NCI-H128 (cell line): ENCODE data around the gene CACNA1C.

Experiments used
- DNase-seq: peaks from one replicate; lab custom pipeline; 2025; ENCODE audit not compliant: unreplicated experiment; lab: John Stamatoyannopoulos, UW

CACNA1C gene

DNA sequence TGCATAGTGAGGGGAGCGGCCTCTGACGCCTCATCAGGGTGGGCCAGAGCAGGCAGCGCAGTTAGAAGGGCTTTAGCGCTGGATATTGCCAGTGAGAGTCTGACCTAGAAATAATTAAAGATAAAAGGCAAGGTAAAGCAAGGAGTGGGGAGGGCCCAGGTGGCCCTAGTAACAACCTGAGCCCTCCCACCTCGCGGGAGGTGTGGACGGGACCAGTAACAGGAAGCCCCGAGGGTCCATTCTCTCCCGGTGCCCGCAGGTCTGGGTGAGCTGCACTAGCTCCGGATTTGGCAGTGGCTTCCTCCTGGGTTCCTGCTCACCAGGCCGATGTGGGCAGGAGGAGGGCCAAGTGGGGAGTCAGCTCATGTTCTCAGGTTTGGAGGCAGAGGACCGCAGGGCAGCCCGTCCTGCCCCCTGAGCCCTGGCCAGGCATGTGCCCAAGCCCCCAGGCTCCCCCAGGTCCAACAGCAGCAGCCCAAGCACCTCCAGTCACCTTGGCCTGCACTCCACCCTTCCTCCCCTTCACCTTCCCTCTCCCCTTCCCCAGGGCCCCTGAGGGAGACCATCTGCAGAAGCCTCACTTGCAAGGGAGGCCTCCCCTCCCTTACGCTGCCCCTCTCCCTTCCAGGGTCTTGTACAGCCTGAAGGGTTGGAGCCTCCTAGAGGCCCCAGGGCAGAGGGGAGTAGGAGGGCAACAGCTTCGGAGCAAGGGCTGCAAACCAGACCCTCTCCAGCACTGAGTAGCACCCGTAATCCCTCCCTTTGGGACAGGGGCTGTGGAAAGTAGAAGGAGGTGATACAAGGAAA is 597.7 kb downstream of the CACNA1C start:
- DNase-seq: no peak

DNA sequence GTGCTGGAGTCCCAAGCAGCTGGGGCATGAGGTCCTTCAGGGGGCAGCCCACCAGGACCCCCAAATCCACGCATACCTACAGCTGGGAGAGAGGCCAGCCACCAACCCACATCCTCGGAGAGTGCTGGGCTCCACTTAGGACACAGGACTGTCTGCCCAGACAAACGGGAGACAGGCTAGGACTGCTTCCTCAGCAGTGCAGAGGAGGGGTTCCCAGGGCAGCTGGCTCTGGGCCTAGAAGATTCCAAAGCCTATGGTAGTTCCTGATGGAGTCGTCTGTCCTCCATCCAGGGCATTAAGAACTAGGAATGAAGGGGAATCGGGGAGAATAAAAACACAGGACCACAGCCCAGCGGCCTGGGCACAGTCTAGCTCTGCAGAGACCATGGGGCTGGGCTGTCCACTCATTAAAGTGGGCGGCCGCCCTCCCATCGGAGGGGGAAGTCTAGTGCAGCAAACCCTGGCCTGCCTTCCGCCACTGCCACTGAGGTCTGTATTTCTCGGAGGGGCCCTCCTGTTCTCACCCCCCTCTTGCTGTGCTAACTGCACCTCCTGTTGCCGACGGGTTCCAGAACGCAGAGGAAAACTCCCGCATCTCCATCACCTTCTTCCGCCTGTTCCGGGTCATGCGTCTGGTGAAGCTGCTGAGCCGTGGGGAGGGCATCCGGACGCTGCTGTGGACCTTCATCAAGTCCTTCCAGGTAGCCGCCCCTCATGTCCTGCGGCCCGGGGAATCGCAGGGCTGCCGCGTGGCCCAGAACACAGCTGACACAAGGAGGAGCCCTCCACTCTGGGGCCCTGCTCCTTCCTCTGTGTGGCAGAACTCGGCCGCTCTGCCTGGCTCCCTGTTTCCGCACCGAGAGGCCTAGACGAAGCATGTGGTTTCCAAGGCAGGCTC is 598.5 kb downstream of the CACNA1C start:
- no peak for DNase-seq

DNA sequence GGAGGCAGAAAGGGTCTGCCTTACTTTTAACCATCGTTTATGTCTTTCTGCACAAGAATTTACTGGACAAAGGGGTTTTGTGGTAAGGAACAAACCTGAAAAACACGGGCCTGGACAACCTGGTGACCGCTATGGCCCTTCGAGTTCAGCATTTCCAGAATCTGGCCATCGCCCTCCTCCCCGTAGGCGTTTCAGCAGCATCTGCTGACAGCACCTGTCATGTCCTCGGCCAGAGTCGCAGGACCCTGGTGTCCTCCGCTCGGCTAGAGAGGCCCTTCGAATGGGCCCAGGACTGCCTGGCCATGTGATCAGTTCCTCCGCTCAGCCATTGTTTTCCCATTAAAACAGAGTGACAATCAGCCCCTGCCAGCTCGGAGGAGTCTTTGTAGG is 599.2 kb downstream of the CACNA1C start:
- no peak for DNase-seq

DNA sequence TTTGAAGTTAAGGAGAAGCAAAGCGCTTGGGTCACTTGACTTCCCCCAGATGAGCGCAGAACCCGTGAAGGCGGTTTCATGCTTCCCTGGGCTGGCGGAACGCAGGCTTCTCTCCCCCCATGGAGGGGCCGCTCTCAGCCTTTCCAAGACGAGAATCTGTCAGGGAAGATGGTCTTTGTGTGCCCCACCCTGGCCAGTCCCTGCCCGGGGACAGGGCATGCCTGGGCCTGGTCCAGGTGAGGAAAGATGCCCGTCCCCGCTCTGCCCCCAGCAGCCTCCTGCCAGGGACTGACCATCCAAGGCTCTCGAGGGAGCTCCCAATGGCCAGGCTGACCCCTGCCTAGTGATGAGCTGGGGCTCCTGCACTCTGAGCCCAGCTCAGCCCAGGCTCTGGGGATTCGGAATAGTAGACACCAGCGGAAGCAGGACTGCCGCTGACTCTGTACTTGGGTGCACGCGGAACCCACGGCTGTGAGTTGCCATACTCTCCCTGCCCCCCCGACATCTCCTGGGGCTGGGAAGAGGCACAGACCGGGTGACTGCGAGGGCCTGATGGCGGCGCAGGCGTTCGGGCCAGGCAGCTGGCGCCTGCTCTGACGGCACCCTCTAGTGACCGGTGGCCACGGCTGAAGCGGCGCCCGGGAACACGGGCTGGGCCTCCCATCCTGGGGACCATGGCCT is 599.8 kb downstream of the CACNA1C start:
- no peak for DNase-seq

DNA sequence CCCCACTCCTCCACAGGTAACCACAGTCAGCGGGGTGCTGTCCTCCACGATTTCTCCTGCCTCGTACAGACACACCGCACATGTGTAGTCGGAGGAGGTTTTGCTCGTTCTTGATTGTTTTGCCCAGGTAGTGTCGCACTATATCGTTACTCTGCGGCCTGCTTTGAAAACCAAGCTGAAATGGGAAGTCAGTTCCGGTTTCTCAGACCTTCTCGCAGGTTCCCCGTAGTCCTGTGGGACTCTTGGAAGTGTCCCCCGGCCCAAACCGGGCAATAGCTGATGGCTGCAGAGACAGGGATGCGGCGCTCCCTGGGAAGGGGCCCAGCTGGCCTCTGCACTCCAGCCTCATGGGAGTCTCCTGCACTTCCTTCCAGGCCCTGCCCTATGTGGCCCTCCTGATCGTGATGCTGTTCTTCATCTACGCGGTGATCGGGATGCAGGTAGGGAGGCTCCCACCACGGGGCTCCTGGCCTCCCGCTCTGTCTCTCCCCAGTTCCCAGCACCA is 600.7 kb downstream of the CACNA1C start:
- DNase-seq: no peak

DNA sequence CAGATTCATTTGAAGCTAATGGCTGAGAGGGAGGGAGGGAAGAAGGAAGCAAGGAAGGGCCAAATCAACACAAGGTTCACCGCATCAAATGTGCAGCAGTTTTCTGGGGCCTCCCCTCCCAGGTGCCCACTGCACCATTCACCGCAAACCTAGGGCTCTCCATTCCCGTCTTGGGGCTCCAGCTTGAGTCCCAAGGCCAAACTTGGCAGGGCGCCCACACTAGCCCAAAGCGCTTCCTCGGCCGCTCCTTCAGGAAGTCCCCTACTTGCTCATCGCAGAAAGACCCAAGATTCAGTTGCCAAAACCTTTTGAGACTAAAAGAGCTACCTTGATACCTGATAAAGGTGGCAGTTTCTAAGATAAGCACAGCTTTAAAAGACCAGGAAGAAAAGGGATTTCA is 601.5 kb downstream of the CACNA1C start:
- DNase-seq: no peak

DNA sequence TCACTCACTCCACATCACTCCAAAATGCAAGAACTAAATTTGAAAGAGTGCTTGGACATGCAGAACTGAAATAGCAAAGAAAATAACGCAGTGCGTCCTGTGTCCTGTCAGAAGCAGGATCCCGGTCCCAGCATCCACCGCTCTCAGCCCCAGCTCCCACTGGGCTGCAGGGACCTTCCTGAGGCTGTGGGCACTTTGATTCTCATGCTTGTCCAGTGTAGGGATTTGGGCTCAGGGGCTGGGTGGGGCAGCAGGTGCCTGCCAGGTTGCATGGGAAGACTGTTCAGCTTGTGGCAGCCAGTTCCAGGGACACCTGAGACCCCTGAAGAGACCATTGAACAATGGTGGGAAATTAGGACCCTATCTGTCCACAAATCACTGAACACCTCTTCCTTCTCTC is 602.0 kb downstream of the CACNA1C start:
- DNase-seq: no peak

DNA sequence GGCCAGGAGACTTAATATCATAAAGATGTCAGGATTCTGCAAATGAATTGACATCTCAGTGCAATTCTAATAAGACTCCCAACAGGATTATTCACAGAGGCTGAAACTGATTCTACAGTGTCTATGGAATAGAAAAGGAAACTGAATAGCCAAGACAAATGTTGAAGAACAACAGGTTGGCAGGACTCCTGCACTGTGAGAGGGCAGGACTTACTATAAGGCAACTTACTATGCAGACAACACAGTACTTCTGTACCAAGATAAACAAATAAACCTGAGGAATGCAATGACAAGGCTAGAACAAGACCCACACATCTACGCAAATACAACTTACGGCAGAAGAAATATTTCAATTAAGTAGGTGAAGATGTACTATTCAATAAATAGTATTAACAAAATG is 609.7 kb downstream of the CACNA1C start:
- DNase-seq: no peak

DNA sequence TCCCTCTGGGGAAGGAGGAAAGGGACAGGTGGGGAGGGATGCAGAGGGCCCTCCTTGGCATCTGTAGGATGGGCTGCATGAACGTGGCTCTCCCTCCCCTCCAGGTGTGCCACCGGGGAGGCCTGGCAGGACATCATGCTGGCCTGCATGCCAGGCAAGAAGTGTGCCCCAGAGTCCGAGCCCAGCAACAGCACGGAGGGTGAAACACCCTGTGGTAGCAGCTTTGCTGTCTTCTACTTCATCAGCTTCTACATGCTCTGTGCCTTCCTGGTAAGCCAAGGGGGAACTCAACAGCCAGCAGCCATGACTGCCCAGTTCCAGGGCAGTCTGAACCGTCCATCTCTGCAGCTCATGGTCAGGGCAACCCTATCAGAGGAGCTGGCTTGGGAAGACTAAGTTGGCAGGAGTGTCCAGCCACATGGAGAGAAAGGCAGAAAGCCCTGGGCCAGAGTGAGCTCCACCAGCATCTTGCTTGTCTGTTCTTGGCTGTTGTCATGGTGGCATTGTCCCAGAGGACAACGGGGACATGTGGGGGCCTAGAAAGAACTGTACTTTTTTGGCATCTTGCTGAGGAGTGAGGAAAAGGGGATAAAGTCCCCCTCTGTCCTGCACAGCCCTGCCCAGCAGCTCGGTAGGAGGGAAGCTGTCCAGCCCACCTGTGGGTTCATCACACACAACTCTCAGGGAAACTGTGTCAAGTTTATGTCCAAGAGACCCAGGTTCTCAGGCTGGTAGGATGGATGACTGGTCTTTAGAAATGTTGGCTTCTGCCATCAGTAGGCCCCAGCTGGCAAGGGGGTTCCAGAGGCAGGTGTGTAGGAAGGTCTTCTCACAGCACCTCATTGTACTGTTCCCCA is 612.2 kb downstream of the CACNA1C start:
- no peak for DNase-seq

DNA sequence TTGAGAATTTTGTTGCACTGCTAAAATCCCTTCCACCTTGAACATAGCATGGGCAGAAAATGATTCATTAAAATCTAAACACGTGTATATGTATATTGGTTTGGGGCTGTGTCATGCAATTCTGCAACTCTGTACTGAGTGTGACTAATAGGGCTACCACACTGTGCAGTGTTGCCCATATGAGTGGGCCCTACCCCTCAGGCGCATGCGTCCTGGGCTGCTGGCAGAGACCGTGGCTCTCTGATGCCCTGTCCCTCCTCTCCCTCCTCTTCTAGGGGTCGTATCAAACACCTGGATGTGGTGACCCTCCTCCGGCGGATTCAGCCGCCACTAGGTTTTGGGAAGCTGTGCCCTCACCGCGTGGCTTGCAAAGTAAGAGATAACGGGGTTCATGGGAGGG is 613.6 kb downstream of the CACNA1C start:
- DNase-seq: no peak

DNA sequence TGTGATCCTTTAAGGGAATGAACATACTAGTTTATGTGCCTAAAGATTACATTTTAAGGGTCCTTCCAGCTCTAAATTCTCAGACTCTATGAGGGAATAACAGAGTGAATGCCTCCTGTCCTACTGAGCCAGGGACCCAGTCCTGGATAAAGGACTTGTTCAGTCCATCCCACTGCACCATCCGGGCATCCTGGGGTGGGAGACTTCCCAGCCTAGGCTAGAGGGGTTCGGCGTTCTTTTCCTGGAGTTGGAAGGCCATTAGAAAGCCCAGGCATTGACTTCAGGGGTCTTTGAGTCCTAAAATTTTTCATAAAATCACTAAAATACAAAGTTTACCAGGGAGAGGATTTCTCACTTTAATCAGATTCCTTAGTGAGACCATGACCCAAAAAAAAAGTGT is 614.1 kb downstream of the CACNA1C start:
- no peak for DNase-seq

DNA sequence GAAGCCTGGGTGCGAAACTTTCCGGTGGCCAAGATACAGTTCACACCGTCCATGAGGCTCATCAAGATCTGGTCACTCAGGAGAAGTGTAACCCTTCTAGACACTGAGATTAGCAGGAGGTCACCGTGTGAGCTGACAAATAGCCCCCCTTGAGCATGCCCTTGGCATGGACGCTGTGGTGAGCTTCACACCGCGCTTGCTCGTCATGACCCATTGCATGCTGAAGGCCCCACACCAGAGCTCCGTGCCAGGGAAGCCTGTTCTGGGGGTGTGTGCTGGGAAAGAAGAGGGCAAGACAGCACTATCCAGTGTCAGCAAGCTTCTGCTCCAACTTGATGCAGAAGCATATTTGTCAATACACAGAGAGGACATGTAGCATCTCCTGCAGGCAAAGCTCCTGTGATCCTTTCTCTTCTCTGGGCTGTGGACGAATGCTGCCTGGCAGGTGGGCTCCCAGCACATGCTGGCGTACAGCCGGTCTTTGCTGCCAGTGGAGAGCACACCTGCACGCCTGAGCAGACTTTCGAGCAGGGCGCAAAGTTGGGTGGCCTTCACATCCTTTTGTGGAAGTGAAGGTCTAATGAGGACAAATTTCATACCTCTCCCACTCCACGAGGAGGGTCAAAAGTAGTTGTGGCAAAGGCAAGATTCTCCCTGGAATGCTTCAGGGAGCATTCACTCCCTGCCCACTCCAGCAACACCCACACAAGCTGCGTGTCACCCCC is 615.1 kb downstream of the CACNA1C start:
- no peak for DNase-seq

DNA sequence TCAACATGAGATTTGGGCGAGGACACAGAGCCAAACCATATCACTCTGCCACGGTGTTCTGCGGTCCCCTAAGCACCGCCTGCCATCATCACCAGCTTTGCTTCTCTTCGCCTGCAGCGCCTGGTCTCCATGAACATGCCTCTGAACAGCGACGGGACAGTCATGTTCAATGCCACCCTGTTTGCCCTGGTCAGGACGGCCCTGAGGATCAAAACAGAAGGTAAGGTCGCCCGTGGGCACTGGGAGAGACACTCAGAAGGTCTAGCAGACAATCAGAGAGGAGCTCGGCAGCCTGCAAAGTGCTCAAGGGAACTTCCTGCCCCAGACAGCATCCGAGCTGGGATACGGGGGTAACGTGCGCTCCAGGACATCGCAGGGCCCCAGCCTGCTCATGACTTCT is 616.0 kb downstream of the CACNA1C start:
- no peak for DNase-seq

DNA sequence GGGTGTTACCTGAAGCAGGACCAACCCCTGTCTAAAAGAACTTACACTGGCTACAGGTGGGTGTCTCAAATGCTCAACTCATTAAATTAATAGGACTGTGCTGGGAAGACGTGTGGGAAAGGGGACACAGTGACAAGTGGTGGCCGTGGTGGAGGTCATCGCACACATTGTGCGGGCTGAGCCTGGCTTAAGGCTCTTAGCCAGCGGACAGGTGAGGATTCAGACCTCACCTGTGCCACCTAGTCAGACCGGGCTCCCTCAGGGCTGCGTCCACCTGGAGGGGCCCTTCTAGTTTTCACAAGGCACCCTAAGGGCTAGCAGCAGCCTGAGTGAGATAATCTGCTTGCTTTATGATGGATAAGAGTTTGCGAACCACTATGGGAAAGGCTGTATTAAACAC is 616.8 kb downstream of the CACNA1C start:
- no peak for DNase-seq

DNA sequence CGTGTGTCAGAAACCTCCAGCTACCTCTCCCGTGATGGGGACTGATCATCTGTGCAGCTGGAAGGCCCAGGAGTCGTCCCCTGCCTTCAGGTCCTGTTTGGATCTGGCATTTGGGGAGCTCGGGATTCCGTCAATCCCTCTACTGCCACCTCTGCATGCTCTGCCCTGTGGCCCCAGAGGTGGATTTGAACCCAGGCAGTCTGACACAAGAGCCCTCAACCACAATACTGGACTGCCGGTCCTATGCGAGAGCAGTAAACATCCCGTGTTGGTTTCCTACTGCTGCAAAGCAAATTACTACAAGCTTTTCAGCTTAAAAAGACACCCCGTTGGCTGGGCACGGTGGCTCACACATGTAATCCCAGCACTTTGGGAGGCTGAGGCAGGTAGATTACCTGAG is 620.1 kb downstream of the CACNA1C start:
- DNase-seq: no peak

DNA sequence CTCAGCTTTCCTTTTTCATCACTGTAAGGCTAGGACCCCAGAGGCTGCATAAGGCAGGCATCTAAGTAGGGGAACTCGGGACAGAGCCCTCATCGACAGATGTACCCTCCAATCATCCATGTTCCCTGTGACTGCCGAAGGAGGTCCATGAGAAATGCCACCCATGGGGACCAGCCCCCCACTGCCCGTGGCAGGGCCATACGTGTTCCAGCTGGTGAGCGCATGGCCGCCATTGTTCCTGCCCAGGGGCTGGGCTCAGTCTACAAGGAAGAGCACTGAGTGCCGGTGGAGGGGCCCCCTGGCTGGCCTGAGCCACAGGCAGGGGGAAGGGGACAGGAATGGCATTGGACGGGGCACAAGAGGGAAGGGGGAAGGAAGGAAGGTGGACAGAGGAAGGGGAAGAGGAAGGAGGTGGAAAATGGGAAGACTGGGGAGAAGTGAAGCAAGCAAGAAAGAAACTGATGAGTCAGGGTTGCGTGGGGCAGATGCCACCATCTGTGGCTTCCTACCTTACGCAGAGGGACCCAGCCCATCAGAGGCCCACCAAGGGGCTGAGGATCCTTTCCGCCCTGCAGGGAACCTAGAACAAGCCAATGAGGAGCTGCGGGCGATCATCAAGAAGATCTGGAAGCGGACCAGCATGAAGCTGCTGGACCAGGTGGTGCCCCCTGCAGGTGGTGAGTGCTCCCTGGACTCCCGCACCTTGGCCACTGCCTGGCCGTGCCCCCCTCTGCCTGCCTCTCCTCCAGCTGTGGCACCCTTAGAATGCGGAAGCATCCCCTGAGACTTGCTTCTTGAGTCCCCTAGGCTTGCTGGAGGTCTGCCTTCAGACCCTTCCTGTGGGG is 621.4 kb downstream of the CACNA1C start:
- DNase-seq: no peak

DNA sequence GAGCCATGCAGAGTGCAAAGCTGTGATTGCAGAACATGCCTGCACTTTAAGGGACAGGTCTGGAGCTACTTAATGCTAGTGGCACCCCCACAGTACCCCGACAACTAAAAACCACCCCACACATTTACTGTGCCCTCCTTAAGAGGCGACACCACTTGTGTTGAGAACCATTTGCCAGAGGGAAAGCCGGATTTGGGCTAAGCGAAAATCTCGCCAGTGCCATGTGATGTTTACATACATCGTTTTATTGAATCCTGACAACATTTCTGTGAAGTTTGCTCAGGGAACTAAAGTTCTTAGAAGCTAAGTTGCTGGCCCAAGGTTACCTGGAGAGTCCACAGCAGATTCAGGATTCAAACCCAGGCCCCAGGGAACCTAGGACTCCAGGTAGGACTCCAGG is 623.0 kb downstream of the CACNA1C start:
- DNase-seq: no peak

DNA sequence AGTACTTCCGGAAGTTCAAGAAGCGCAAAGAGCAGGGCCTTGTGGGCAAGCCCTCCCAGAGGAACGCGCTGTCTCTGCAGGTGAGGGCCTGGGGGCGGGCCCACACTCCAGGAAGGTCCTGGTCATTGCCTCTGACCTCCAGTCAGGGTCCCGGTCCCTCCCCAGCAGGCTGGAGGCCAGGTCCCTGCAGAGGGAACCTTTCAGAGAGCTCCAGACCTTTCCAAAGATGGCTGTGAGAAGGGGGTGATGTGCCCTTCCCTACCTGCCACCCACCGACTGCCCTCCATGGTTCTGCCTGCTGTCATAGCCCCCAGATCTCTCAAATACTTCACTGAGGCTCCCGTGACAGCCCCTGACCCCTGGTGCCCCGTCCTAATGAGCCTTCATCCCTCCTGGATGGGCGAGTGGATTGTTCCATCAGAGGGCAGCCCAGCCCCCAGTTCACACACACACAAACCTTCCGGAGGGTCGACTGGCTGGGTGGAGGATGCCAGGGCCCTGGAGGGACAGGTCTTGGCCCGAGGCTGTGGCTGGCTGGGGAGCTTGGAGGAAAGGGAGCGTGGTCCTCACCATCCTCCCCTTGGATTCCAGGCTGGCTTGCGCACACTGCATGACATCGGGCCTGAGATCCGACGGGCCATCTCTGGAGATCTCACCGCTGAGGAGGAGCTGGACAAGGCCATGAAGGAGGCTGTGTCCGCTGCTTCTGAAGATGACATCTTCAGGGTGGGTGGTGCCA is 624.5 kb downstream of the CACNA1C start:
- DNase-seq: no peak
